HG03460 (cell line): ENCODE results near the gene SPART.
"Not testable (repeated sequence)": the region's sequence is repeated elsewhere in the genome, so short reads cannot be mapped to it uniquely, and the experiment has no call there.

ENCODE experiments used
- ATAC-seq: cut with Tn5 transposase; IDR thresholded peaks from one replicate; pipeline ENCODE4 v1.9.1; 2021; ENCODE audit not compliant: unreplicated experiment

The SPART gene

DNA sequence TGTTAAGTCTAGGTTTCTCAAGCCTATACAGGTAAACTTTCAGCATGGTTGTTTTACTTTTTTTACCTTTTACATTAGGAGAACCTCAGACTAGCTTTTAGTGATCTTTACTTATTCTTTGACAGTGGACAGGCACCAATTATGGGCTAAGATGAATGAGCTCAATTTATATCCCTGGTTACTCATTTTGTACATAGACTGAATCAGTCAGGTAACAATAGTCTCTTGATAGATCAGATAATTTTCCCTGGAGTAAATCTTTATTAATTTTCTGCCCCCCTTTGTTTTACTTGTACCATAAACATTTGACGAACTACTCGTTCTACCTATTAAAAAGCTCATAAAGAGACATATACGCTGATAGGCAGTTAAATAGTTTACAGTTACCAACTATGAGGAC, 22.8 kb downstream of the SPART start:
- no peak for ATAC-seq

GRCh38 chr13:36319793-36320192, 26.4 kb downstream of the SPART start:
- not testable (repeated sequence) for ATAC-seq

- ATAC-seq: no peak
Observed at GRCh38 chr13:36313047-36313969, 32.9 kb downstream of the SPART start.

GRCh38 chr13:36310417-36311108, 35.6 kb downstream of the SPART start:
- ATAC-seq: no peak

DNA sequence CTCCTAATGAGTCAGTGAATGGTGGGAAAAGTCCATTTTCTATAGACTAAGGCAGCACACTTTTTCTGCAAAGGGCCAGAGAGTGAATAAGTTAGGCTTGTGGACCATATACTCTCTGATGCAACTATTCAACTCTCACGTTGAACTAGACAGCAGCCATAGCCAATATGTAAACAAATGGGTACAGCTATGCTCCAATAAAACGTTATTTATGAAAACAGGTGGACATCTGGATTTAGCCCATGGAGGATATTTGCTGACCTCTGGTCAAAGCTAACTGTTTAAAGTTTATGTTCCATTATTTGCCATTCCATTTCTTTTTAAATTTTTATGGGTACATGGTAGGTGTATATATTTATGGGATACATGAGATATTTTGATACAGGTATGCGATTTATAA, 43.9 kb downstream of the SPART start:
- ATAC-seq: no peak

GRCh38 chr13:36299469-36299868, 46.7 kb downstream of the SPART start:
- not testable (repeated sequence) for ATAC-seq

DNA sequence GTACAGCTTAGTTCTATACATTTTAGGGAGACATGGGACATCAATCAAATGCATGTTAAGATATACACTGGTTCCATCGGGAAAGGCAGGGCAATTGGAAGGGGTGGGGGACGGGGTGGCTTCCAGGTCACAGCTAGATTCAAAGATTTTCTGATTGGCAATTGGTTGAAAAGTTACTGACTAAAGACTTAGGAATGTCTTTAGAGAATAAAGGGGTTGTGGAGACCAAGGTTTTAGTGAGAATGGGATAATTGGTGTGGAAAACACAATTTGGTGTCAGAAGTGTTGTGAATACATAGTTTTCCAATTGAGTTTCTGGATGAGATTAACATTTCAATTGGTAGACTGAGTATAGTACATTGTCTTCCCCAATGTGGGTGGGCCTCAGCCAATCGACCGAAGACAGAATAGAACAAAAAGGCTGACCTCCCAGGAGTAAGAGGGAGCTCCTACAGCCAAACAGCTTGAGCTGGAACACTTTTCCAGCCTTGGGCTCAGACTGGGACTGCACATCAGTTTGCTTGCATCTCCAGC, 47.6 kb downstream of the SPART start:
- ATAC-seq: no peak

DNA sequence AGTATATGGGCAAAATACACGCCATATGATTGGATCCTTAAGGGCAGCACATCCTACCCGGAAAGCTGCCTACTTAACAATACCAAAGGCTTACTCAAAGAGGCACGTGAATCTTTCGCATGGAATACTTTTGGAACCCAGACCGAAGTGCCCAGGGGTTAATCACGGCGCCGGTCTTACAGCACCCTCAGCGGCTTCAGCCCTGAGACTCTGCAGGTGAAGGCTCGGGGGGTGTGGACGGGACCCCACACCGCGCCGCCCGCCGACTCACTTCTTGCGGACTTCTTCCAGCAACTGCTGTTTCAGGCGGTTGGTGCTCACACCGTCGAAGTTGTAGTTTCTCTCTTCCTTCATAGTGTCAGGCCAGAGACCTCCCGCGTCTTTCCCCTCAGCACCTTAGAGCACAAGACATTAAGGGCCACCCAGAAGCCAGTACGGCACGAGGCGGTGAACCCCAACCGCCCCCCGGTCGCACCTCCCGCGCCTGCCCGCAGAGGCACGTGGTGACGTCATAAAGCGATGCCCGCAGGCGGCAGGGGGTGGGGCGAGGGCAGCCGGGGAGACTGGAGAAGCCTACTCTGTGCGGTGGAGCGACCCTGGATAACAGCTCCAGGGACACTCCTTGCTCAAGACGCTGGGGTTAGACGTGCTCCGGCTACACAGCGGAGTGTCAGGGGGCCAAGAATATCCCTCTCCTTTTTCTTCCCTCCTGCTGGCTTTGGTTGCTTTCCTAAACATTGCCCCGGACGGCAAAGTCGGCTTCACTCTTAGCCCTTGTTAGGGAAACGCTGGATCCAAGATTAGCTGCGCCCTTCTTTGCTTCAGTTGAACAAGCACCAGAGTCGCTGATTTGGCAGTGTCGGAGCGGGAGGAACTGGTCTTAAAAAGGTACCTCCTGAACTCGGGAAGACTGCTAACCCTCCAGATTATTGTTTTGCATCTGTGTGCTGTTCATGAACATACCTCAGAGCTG, 48.5 kb downstream of the SPART start, which contains the start of gene CCDC169:
Gene CCDC169, minus strand, starts transcription at position 449 of the 973 bp plus-strand sequence. Its CDS starts 95 bp downstream, at position 354.
- no peak for ATAC-seq

DNA sequence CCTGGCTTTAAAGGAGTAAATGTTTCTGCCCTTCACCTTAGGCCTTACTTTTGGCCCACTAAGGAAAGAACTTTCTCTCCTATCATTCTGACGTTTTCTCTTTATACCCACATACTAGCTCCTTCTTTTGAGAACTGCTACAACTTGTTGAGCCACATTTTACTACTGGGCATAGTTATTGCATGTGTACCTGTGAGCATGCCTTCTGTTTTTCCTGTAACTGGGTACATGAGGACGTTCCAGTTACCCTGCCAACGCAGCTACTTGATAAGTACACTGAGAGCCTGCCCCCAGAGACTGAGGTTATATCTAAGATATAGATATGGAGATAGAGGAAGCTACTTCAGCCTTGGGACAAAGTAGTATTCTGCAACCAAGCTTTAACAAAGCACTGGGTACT, 52.1 kb downstream of the SPART start:
- no peak for ATAC-seq

- ATAC-seq: no peak
Observed at GRCh38 chr13:36293497-36293896, 52.7 kb downstream of the SPART start.

DNA sequence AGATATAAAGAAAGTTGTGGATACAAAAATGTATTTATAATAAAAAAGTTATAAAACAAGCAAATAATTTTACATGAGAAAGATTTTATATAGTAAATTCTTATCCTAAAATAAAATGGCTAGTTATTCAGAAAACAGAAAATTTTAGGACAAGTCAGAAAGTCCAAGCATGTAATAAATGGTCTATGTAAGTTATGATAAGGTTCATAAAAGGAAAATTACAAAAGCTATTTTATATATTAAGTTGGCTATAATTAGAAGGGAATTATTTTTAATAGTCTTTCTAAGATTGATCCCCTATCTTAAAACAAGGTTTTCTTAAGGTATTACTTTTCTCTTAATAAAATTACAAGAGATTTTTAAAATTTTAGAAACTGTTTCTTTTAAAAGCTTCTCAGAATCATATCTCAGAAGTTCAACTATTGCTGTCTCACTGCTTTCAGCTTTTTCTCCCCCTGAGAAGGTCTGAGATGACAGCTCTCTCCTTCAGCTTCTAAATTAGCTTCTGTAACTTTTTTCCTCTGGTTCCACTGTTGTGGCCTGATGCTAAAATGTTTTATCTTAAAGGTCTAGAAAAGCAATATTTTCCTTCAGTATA, 57.3 kb downstream of the SPART start:
- ATAC-seq: no peak

DNA sequence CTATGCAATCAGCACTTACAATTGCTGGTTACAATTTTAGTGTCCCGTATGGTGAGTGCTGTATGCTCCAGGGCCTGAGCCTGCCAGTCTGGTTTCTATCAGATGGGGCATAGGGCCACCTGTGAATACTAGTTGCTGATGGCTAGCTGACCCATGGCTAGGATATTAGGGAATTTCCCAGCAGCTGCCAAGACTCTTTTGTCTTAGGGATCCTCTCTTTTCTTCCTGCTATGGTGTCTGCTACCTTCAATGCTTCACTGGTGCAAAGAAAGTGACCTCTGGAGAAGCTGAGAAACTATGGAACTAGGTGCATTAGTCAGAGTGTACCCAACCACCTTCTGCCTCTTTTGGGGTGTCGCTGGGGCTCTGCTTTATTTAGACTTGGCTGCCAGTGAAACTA, 60.2 kb downstream of the SPART start:
- ATAC-seq: no peak

DNA sequence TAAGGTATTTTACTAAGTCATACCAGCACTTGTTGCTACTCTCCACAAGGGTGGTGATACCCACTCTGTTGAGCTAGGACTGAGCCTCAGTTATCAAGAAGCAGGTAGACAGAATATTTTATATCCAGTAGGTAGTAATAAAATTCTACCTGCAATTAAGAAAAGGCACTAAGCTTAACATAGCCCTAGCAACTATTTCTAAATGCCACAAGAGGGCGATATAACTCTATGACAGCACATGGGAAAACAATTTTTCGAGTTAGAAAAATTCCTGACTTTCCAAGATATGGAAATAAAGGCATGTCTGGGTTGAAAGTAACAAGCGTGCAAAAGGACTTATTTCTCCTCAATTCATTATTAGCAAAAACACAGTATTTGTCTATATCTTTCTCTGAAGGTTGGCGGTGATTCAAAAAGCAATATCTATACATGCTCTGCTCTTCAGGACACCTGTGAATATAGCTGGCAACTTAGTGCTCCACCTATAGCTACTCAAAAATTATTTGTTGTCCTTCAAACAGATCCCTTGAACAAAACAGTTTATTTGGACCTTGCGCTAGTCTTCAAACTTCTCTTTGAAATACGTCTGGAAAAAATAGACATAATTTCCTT, 63.3 kb downstream of the SPART start:
- ATAC-seq: no peak

- no peak for ATAC-seq
Observed at GRCh38 chr13:36275190-36276002, 70.8 kb downstream of the SPART start.

DNA sequence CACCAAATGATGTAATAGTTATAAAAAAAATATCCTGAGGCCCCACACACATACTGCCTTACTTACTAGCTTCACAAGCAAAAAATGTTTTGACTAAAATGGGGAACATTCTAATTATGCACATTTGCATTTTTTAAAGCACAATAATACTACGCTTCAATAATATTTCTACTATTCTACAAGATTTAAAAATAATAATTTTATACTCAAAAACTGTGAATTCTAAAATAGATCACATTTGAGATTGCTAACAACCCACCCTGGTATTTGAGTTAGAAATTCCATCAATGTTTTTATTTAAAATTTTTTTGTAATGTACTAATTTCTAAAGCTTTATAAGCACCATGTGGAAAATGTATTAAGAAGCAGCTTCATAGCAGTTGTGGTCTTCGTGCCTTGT, 72.8 kb downstream of the SPART start:
- ATAC-seq: no peak

DNA sequence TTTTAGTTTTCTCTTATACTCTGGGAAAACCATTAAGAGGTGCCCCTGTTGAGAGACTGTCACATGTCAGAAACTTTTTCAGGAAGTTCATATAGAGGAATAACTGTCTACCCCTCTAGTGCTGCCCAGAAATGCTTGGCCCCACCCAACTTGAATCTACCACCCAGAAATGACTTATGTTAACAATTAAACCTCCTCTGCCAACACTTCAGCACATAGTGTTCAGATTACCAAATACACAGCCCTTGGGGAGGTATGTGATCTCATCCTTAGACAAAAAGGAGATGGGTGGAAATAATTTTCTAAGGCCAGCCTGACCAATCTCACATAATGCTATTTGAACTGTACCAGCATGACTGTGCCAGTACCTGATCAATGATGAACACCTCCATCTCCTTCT, 84.2 kb downstream of the SPART start:
- no peak for ATAC-seq

DNA sequence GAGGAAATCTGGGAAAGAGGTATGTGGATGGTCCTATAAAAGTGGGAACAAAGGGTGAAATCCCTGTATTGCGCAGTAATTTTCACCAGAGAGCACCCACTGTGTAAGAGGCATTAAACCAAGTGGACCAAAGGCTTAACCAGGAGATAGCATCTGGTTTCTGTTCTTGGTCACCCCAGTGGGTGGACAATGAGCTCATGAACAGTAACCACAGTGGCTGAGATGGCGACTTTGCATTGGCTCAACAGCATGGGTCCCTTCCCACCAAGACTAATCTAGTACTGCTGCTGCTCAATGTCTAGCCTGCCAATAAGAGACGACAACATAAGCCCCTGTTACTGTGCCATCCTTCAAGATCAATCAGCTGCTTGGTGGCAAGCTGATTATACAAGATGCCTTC, 85.2 kb downstream of the SPART start:
- ATAC-seq: no peak

DNA sequence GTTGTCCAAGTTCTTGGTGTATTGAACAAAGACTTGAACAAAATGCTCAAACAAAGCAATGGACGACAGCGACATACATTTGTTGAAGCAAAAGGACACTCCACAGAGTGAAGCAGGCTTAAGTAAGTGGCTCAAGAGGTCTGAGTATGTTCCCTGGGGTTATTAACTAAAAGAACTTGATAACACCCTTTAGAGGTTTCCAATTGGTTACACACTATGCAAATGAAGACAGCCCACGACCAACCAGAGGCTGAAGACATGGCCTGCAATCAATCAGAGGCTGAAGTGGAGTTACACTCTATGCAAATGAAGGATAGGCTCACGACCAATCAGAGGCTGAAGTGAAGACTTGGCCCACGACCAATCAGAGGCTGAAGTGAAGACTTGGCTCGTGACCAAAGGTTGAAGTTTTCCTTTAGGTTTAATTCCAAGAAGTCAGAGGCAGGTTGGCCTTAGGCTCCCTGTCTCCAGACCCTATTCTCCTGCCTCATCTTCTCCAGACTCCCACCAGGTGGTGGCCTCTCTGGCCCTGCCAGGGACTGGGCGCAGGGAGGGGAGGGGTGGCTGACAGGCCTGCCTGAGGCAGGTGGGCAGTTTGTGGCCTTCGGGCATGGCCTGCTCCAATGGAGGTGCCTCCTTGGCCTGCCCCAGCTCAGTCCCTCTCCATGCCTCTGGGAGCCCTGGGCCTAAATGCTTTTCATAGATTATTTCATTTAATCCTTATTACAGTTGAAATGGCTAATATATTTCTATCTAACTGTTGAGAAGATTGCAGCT, 86.6 kb downstream of the SPART start:
- no peak for ATAC-seq
